ENCODE results near the gene CTSL. TPM values are rescaled to one million over a fixed set of nuclear protein-coding genes. Genes with fewer than 3 reads are reported as not detected.

CTSL gene
- total and polyA plus RNA-seq, 2 of the 13 experiments (the other 11 are each of a cell fraction or from before 2014, with no cell fraction given) = 78.1 to 113 TPM

DNA sequence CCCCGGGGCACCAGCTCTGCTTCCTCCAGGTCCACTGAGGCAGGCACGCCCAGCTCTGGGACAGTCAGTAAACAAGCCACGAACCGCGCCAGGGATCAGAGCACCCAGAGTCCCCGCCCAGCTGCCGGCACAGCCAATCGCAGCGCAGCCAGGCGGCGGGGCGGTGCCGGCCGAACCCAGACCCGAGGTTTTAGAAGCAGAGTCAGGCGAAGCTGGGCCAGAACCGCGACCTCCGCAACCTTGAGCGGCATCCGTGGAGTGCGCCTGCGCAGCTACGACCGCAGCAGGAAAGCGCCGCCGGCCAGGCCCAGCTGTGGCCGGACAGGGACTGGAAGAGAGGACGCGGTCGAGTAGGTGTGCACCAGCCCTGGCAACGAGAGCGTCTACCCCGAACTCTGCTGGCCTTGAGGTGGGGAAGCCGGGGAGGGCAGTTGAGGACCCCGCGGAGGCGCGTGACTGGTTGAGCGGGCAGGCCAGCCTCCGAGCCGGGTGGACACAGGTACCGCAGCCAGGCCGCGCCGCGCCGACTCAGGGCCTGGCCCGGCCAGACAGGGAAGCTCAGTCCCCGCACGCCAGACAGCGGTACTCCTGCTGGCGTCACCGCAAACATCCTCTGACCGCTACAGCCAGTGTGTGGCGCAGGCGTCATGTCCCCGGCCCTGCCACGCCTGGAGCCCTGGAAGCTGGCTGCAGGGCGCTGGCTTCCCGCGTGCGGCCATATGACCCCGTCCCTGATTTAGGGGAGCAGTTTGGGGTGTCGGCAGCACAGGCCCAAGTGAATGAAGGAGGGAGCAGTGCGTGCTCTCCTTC, at the start of gene CTSL (continued):
- TF ChIP-seq ARID4A (CRISPR knock-in tag; IDR thresholded peaks at IDR 0.05; ENCODE audit: borderline replicate concordance) (peak; percentile 84), BHLHE40 (IDR thresholded peaks at IDR 0.05; ENCODE audit: low read length) (no peak; the same call in 1 of the 2 replicates), ZNF281 (CRISPR knock-in tag; IDR thresholded peaks at IDR 0.05; ENCODE audit: borderline replicate concordance) (peak; percentile 25; the same call in 1 of the 2 replicates), ZNF317 (CRISPR knock-in tag; IDR thresholded peaks at IDR 0.05) (peak; percentile 52; the same call in 1 of the 2 replicates), GZF1 (CRISPR knock-in tag; IDR thresholded peaks at IDR 0.05) (peak; percentile 32; the same call in 1 of the 2 replicates), ZNF605 (CRISPR knock-in tag; IDR thresholded peaks at IDR 0.05) (peak; percentile 68), KLF6 (CRISPR knock-in tag; IDR thresholded peaks at IDR 0.05) (peak; percentile 61), CHD4 (IDR thresholded peaks at IDR 0.05; ENCODE audit: borderline replicate concordance, low read length) (no peak), REXO4 (CRISPR knock-in tag; IDR thresholded peaks at IDR 0.05; ENCODE audit: borderline replicate concordance) (peak; percentile 50; the same call in 1 of the 2 replicates), ZNF276 (CRISPR knock-in tag; IDR thresholded peaks at IDR 0.05; ENCODE audit: low read depth) (peak; percentile 38; the same call in 1 of the 2 replicates), ZNF512B (CRISPR knock-in tag; IDR thresholded peaks at IDR 0.05; ENCODE audit: borderline replicate concordance) (no peak)
- TF ChIP-seq, protein P1, sequence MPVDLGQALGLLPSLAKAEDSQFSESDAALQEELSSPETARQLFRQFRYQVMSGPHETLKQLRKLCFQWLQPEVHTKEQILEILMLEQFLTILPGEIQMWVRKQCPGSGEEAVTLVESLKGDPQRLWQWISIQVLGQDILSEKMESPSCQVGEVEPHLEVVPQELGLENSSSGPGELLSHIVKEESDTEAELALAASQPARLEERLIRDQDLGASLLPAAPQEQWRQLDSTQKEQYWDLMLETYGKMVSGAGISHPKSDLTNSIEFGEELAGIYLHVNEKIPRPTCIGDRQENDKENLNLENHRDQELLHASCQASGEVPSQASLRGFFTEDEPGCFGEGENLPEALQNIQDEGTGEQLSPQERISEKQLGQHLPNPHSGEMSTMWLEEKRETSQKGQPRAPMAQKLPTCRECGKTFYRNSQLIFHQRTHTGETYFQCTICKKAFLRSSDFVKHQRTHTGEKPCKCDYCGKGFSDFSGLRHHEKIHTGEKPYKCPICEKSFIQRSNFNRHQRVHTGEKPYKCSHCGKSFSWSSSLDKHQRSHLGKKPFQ (CRISPR knock-in tag; IDR thresholded peaks at IDR 0.05; ENCODE audit: insufficient replicate concordance) = peak; percentile 85
